HCT116 (cell line): ENCODE results near the gene DMRT2. TPM values are rescaled to one million over a fixed set of nuclear protein-coding genes. Genes with fewer than 3 reads are reported as not detected.

Experiments
- ATAC-seq: fragments of 200-7000 bp; cut with Tn5 transposase; 2 replicates; pipeline ENCODE4 v1.9.1; 2020; ENCODE audit warnings: mild to moderate bottlenecking, moderate library complexity
- BruUV-seq: library from RNA; stranded (reverse); fragments of 400-500 nt; replicated peaks from 2 replicates; lab custom pipeline; 2021; lab: Mats Ljungman, UMichigan
- CTCF ChIA-PET: fragments of 300-600 bp; sonication (Branson Sonifier 250); formaldehyde crosslinking; loops from one replicate; lab custom pipeline; 2021; ENCODE audit warnings: antibody characterized with exemption; lab: Charles Lee
- POLR2A ChIA-PET: fragments of 300-600, 350-600 bp; sonication (Branson Sonifier 250); formaldehyde crosslinking; loops from one replicate; lab custom pipeline; 2021; ENCODE audit warnings: antibody characterized with exemption; lab: Charles Lee
- RAD21 ChIA-PET, 2 experiments: fragments of 300-600 bp; sonication (Branson Sonifier 250); formaldehyde crosslinking; loops; one replicate each; lab custom pipeline; 2023; ENCODE audit warnings: low total read pairs in 2 of 2; ENCODE audit not compliant: uncharacterized antibody in 2 of 2, unreplicated experiment in 2 of 2, low non-redundant PET in 1 of 2; lab: Charles Lee
- DNase-seq: peaks from one replicate; pipeline ENCODE4 v3.0.0-alpha.2; 2010; ENCODE audit warnings: low read depth, low spot score
- H2AFZ ChIP-seq: fragments of 200-600 bp; shearing (Covaris generic), sonication (generic); 2 replicates; pipeline ENCODE4 v1.6.1; 2017; ENCODE audit warnings: low read depth, mixed run types, mixed read lengths, antibody characterized with exemption, low read length; ENCODE audit not compliant: poor library complexity, severe bottlenecking
- H3K27ac ChIP-seq: 2 replicates; pipeline ENCODE4 v1.5.1; 2012; ENCODE audit warnings: low read depth, low read length
- H3K27me3 ChIP-seq: fragments of 200-600 bp; sonication (generic); 2 replicates; pipeline ENCODE4 v1.6.1; 2016; ENCODE audit warnings: mixed run types, low read length, mixed read lengths; ENCODE audit not compliant: insufficient read depth
- H3K36me3 ChIP-seq, 2 experiments: fragments of 200-500 bp in 1 of 2; fragments of 200-600 bp in 1 of 2; sonication (Bioruptor generic) in 1 of 2; sonication (generic) in 1 of 2; 2 replicates each; pipeline versions ENCODE4 v1.5.1 to v1.6.1; 2014 to 2016; ENCODE audit warnings: low read length in 2 of 2, inconsistent platforms in 1 of 2, mixed read lengths in 1 of 2, mixed run types in 1 of 2; ENCODE audit not compliant: insufficient read depth in 2 of 2, control insufficient read depth in 1 of 2
- H3K4me1 ChIP-seq, 2 experiments: fragments of 200-600 bp in 1 of 2; sonication (generic) in 1 of 2; 2 replicates each; pipeline versions ENCODE4 v1.5.1 to v1.6.1; 2012 to 2017; ENCODE audit warnings: low read length in 2 of 2, inconsistent platforms in 1 of 2, mild to moderate bottlenecking in 1 of 2, mixed read lengths in 1 of 2, mixed run types in 1 of 2, moderate library complexity in 1 of 2; ENCODE audit not compliant: insufficient read depth in 2 of 2, control insufficient read depth in 1 of 2
- H3K4me2 ChIP-seq: fragments of 200-600 bp; sonication (generic); 2 replicates; pipeline ENCODE4 v1.6.1; 2017; ENCODE audit warnings: mixed run types, low read length, mixed read lengths
- H3K4me3 ChIP-seq, 2 experiments: fragments of 200-600 bp in 1 of 2; sonication (generic) in 1 of 2; replicated peaks in 1 of 2; 2 replicates each; pipeline ENCODE4 v1.5.1; 2011 to 2016; ENCODE audit warnings: low read length in 2 of 2, control low read depth in 1 of 2, low read depth in 1 of 2, mild to moderate bottlenecking in 1 of 2, mixed read lengths in 1 of 2, mixed run types in 1 of 2
- H3K79me2 ChIP-seq: fragments of 200-600 bp; sonication (generic); 2 replicates; pipeline ENCODE4 v1.6.1; 2017; ENCODE audit warnings: mild to moderate bottlenecking, mixed run types, low read length, moderate library complexity, mixed read lengths; ENCODE audit not compliant: insufficient read depth
- H3K9ac ChIP-seq: fragments of 200-600 bp; sonication (generic); 2 replicates; pipeline ENCODE4 v1.6.1; 2016; ENCODE audit warnings: low read length, mixed read lengths
- H3K9me2 ChIP-seq: fragments of 200-600 bp; sonication (generic), shearing (Covaris generic); 2 replicates; pipeline ENCODE4 v1.6.1; 2017; ENCODE audit warnings: mixed run types, mild to moderate bottlenecking, moderate library complexity; ENCODE audit not compliant: insufficient read depth
- H3K9me3 ChIP-seq, 2 experiments: fragments of 200-500 bp in 1 of 2; fragments of 200-600 bp in 1 of 2; sonication (Bioruptor generic) in 1 of 2; sonication (generic) in 1 of 2; 2 replicates each; pipeline ENCODE4 v1.6.1; 2014 to 2017; ENCODE audit warnings: low read length in 2 of 2, mixed read lengths in 2 of 2, inconsistent platforms in 1 of 2, low read depth in 1 of 2, mild to moderate bottlenecking in 1 of 2, mixed run types in 1 of 2, moderate library complexity in 1 of 2; ENCODE audit not compliant: control insufficient read depth in 1 of 2, insufficient read depth in 1 of 2
- H4K20me1 ChIP-seq: fragments of 200-600 bp; sonication (generic), shearing (Covaris generic); 2 replicates; pipeline ENCODE4 v1.6.1; 2017; ENCODE audit warnings: mixed run types, mild to moderate bottlenecking, moderate library complexity; ENCODE audit not compliant: insufficient read depth
- CBX3 ChIP-seq: IDR thresholded peaks from 2 replicates; pipeline ENCODE4 v1.6.1; 2012; ENCODE audit warnings: low read depth
- CEBPB ChIP-seq: IDR thresholded peaks from 2 replicates; pipeline ENCODE4 v1.6.1; 2012; ENCODE audit warnings: low read depth
- EGR1 ChIP-seq: IDR thresholded peaks from 2 replicates; pipeline ENCODE4 v1.6.1; 2012; ENCODE audit warnings: low read depth
- ELF1 ChIP-seq: IDR thresholded peaks from 2 replicates; pipeline ENCODE4 v1.6.1; 2012; ENCODE audit warnings: low read depth, borderline replicate concordance
- EZH2 ChIP-seq: fragments of 200-600 bp; sonication (generic); IDR thresholded peaks from 2 replicates; pipeline ENCODE4 v1.6.1; 2017; ENCODE audit warnings: antibody characterized with exemption, mixed run types
- EZH2phosphoT487 ChIP-seq: fragments of 200-600 bp; IDR thresholded peaks from 2 replicates; pipeline ENCODE4 v1.6.1; 2018; ENCODE audit warnings: antibody characterized with exemption, borderline replicate concordance
- FOSL1 ChIP-seq: IDR thresholded peaks from 2 replicates; pipeline ENCODE4 v1.6.1; 2012; ENCODE audit warnings: low read depth
- POLR2A ChIP-seq: IDR thresholded peaks from 2 replicates; pipeline ENCODE4 v1.7.0; 2011; ENCODE audit warnings: borderline replicate concordance; ENCODE audit not compliant: insufficient read depth, insufficient read length; ENCODE audit errors: extremely low read depth
- REST ChIP-seq: IDR thresholded peaks from 2 replicates; pipeline ENCODE4 v1.6.1; 2012; ENCODE audit warnings: low read depth
- SIN3A ChIP-seq: IDR thresholded peaks from 2 replicates; pipeline ENCODE4 v1.6.1; 2012; ENCODE audit warnings: low read depth
- ZNF274 ChIP-seq: fragments of 200-500 bp; sonication (Bioruptor generic); IDR thresholded peaks from 2 replicates; pipeline ENCODE4 v1.6.1; 2014; ENCODE audit warnings: mild to moderate bottlenecking, low read depth, low read length, inconsistent platforms
- intact Hi-C: fragments of 100-400 bp; cut with micrococcal nuclease; formaldehyde crosslinking; loops from 2 replicates; pipeline ENCODE4 v1.10.0; 2022
- total RNA-seq: library from RNA; stranded (reverse); gene quantifications from one replicate; pipeline ENCODE4 v1.2.1, GENCODE V29; 2021; ENCODE audit not compliant: unreplicated experiment

The DMRT2 gene
- total RNA-seq, 1 experiment from 2014 or later = 0.17 TPM

GRCh38 chr9:1026219-1026618 lies 23.9 kb upstream of the DMRT2 start:
- H3K9ac ChIP-seq = no peak overlapping the region
- no peaks in the 10 kb centered on the region for H3K4me1 ChIP-seq
- no peak overlapping the region for H3K27ac ChIP-seq
- RAD21 ChIA-PET = no interaction called here
- no peaks in the 10 kb centered on the region for H3K36me3 ChIP-seq
- DNase-seq (no peak), ATAC-seq (no peak)
- H2AFZ ChIP-seq = no peak overlapping the region
- intact Hi-C loops = no loop called here
- CTCF ChIA-PET = no interaction called here
- H3K9me3 ChIP-seq = peaks cover 0 to 6% of the 10 kb centered on the region in 2 experiments; a peak in 1 of 4 replicates
- no peak overlapping the region for H3K4me2 ChIP-seq
- H3K4me3 ChIP-seq = no peak overlapping the region
- no peaks in the 10 kb centered on the region for H3K79me2 ChIP-seq
- no peak for TF ChIP-seq POLR2A
- TF ChIP-seq EZH2 = no peak
- TF ChIP-seq ZNF274 = no peak
- TF ChIP-seq CEBPB = no peak
- no peak for TF ChIP-seq REST
- TF ChIP-seq CBX3 = no peak
- no peak for TF ChIP-seq EZH2phosphoT487
- TF ChIP-seq SIN3A = no peak
- TF ChIP-seq ELF1 = no peak
- TF ChIP-seq FOSL1 = no peak
- no peak for TF ChIP-seq EGR1
- POLR2A ChIA-PET = no interaction called here
- H3K27me3 ChIP-seq = no peaks in the 10 kb centered on the region
- H3K9me2 ChIP-seq = no peaks in the 10 kb centered on the region
- BruUV-seq = no TSS peak
- no peaks in the 10 kb centered on the region for H4K20me1 ChIP-seq
